Measurements from ENCODE around the gene HIVEP3.

The HIVEP3 gene

DNA sequence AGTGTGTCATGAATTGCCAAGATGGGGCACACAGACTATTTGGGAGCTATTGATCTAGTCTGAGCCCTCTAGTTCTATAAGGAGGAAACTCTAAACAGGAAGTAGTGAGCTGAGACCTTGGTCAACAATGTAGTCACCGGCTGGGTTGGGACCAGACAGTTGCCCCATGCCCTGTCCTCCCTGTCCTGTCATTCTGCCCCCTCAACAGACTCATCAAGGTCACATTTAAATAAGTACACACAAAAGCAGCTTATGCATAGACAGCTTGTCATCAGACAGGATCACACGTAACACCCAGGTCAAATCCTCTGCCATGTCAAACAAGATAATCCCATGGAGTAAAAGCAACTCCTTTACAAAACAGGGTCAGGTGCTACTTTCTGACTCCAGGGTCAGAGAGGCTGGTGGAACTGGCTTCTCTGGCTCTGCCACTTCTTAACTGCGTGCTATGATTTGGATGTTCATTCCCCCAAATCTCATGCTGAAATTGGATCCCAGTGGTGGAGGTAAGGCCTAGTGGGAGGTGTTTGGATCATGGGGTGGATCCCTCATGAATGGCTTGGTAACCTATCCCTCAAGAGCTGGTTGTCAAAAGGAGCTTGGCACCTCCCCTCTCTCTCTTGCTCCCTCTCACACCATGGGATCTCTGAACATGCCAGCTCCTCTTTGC lies 128.9 kb downstream of the HIVEP3 start:
- in situ Hi-C loops (cut with HindIII; ENCODE audit: low pct_ligation_motif_present, low pct_unique_long_range_greater_than_20kb, low sequenced_read_pairs), result no loop called here
- DNase-seq, result no peak

DNA sequence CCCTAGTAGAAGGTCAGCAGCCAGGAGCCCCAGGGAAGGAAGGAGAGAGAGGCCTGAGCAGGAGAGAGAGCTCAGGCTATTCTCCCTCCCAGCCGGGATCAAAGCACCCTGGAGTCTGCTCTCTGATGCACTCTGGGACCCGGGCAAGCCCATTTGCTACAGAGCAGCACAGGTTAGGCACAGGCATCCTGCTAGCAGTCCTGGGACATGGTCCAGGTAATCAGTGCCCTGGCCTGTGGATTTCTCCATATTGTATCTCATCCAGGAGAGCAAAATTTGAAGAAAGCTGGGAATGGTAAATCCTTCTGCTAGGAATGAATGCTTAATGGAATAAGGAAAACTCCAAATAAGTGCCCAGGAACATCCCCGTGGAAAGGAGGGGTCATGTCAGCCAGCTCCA lies 130.3 kb downstream of the HIVEP3 start:
- in situ Hi-C loops (cut with HindIII; ENCODE audit: low pct_ligation_motif_present, low pct_unique_long_range_greater_than_20kb, low sequenced_read_pairs), result no loop called here

DNA sequence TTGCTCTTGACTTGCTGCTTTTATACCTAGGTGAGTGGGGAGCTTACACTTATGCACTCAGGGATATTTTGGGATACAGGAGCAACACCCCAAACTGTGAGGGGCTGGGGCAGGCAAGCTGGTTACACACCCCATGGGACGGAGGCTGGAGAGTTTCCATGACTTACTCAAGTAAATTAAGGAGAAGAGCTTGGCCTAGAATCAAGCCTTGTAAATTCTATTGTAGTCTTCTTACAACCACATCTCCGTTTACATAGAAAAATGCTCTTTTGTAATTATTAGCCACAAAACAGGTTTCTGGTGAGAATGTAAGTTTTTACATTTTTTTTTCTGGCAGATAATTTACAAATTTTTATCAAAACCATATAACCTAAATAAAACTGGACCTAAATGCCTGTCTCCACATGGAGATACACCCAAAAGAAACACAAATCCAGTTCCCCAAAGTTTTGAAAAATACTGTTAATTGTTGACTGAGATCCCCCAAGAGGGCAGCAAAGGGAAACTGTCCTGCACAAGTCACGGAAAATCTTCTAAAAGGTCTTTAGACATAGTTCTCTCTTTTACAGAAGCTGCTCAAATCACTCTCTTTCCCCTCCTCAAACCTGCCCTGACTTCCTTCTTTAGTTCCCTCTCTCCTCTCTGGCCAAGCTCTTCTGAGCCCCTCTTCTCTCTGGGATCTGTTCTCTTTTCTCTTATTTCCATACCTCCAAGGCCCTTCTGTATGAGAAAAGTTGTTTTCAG lies 134.0 kb downstream of the HIVEP3 start:
- no peak for DNase-seq
- in situ Hi-C loops (cut with HindIII; ENCODE audit: low pct_ligation_motif_present, low pct_unique_long_range_greater_than_20kb, low sequenced_read_pairs), result no loop called here

More for the DNA sequence above, 130.3 kb downstream of the HIVEP3 start:
- no peak for DNase-seq

DNA sequence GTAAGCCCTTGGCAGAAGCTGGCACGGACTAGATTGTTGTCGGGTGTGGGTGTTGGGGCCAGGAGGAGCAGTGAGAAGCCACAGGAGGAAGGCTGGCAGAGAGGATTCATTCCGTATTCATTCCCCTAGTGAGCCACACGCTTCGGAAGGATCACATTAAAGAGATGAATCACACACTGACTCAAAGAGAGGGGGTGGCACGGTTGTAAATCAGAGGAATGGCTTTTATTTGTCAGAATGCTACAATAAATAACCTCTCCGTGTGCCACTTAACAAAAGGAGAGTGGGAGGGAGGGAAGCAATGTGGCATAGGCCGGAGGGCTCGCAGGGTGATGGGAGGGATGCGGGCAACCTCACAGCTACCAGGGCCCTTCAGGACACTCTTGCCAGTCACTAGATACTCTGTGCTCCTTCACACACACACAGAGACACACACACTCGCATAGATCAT lies 135.5 kb downstream of the HIVEP3 start:
- in situ Hi-C loops (cut with HindIII; ENCODE audit: low pct_ligation_motif_present, low pct_unique_long_range_greater_than_20kb, low sequenced_read_pairs), result no loop called here
- DNase-seq, result peak; percentile 67

DNA sequence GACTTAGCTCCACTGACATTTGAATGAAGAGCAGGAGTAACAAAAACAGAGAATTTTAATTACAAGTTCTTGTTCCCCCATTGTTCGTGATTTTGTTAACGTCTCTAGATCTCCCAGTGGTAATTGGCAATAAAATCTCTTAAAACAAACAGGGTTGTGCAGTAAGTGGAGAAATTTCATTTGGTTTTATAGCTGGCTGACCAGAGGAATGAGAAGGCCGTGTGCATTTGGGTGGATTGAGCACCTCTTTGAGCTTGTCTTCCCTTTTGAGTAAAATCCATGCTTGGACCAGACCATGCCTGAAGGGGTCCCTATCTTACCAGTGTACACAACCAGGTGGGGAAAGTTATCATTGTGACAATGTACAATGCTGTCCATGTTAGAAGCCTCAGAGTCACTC lies 137.8 kb downstream of the HIVEP3 start:
- in situ Hi-C loops (cut with HindIII; ENCODE audit: low pct_ligation_motif_present, low pct_unique_long_range_greater_than_20kb, low sequenced_read_pairs), result no loop called here

DNA sequence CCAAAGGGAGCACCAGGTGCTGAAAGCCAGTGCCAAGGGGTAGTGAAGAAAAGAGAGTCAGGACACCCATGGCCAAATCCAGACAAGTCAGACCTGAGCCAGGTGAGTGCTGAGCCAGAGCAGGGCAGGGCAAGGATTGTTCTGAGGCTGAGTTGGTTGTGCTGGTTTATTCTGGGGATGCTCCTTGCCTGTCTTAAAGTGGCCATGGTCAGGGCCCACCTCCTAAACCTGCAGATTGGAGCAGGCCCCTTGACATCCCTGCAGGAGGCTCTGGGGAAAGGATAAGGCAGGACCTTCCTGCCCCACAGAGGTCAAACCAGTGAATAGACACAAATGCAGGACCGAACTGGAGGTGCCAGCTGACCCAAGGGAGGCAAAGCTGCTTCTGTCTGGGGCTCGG lies 138.4 kb downstream of the HIVEP3 start:
- in situ Hi-C loops (cut with HindIII; ENCODE audit: low pct_ligation_motif_present, low pct_unique_long_range_greater_than_20kb, low sequenced_read_pairs), result no loop called here
- no peak for DNase-seq

More for the DNA sequence above, 137.8 kb downstream of the HIVEP3 start:
- no peak for DNase-seq

DNA sequence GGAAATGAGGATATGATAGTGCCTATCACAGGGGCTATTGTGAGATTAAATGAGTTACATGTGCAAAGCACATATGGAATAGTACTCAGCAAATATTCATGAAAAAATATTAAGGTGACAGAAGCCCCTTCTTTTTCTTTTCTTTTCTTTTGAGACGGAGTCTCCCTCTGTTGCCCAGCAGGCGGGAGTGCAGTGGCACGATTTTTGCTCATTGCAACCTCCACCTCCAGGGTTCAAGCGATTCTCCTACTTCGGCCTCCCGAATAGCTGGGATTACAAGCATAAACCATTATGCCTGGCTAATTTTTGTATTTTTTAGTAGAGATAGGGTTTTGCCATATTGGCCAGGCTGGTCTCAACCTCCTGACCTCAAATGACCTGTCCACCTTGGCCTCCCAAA lies 139.4 kb downstream of the HIVEP3 start:
- no peak for DNase-seq
- in situ Hi-C loops (cut with HindIII; ENCODE audit: low pct_ligation_motif_present, low pct_unique_long_range_greater_than_20kb, low sequenced_read_pairs), result no loop called here

DNA sequence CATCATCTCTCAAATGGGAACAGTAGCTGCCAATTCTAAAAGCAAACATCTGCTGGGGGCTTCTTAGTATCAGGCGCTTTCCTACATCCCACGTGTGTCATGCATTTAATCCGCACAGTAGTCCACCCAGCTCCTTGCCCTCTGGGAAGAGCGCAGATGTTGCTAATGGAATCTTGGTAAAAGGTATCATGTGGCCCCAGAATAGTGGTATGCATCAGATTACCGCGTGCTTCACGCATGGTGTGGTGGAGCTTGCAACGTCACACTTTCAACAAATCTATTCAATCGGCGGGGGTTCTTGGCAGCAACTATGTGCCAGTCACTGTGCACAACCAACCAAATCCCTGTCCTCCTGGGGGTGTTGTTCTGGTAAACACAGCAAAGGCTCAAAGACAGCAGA lies 141.0 kb downstream of the HIVEP3 start:
- DNase-seq, result no peak
- in situ Hi-C loops (cut with HindIII; ENCODE audit: low pct_ligation_motif_present, low pct_unique_long_range_greater_than_20kb, low sequenced_read_pairs), result no loop called here

DNA sequence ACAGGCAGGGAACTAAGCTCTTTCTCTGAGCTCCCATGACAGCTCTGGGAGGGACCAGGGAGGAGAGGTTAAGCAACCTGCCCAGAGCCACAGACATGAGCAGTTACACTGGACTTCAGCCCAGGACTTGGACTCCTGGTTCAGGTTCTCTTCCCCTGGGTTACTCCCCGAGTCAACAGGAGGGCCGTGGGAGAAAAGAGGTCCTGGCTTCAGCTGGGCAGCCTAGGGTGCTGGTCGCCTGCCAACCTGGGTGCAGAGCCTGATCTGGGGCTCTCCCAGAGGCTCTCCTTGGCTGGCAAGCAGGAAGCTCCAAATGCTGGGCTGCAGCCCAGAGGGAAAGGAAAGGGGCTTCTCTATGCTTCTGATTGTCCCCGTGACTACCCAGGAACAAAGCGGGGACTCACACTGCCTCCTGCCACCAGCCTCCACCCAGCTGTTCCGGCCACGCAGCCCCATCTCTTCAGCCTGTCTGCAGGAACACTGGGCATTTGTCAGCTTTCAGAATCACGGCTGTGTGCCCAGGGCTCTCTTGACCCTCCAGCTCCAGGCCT lies 141.8 kb downstream of the HIVEP3 start:
- DNase-seq, result no peak
- in situ Hi-C loops (cut with HindIII; ENCODE audit: low pct_ligation_motif_present, low pct_unique_long_range_greater_than_20kb, low sequenced_read_pairs), result no loop called here

DNA sequence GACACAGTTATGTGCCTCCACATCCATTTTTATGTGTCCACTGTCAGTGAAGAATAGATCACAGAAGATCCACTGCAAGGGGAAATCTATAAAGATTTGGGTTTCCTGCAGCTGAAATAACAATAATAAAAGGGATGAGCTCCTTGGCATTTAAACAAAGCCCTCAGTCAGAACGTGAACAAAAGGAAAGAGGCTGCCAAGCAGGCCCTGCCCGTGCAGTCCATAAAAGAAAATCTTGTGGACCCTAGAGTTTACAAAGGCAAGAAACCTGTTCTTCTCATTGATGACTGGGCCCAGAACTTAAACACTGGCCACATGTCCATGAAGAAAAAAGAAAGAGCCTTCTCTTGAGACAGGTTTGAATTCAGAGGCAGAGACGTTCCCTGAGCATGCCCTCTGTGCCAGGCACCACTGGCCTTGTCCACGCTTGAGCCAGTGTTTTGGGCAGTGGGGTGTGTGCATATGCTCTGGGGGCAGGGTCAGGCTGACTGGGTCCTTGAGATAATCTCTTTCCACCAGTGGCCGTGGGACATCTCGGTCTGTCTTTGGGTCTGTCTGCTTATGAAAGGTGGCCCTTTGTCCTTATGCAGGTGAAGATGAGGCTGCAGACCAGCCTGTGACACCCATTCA lies 142.7 kb downstream of the HIVEP3 start:
- DNase-seq, result no peak
- in situ Hi-C loops (cut with HindIII; ENCODE audit: low pct_ligation_motif_present, low pct_unique_long_range_greater_than_20kb, low sequenced_read_pairs), result no loop called here

DNA sequence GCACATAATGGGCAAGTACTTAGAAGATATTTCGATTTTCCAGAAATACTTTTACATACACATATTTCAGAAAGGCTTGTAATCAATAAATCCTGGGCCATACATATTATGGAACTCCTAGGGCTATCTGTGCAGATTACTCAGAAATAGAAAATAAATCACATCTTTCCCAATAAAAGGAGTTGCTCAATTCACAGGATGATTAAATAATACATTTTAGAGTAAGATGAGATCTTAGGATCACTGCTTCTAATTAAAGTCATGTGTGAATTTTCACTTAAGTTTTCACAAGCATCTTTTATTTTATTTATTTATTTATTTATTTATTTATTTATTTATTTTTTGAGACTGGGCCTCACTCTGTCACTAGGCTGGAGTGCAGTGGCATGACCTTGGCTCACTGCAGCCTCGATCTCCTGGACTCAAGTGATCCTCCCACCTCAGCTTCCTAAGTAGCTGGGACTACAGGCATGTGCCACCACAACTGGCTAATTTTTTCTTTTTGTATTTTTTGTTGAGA lies 144.2 kb downstream of the HIVEP3 start:
- no peak for DNase-seq

DNA sequence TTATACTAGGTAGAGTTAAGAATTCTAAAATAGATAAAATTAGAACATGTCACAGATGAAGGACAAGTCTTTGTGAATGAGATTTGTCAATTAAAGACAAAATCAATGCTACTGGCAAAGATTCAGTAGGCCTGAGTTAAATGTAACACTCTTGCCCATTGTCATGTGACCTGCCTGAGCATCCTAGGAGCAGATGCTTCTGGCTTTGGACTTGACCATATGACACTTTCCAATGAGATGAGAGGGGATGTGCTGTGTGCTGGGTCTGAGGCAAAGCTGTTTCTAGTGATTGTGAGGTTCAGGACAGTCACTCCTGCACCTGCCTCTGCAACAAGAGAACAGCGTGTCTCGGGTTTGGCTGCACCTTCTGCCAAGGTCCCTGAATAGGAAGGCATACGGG lies 144.9 kb downstream of the HIVEP3 start:
- DNase-seq, result no peak
- in situ Hi-C loops (cut with HindIII; ENCODE audit: low pct_ligation_motif_present, low pct_unique_long_range_greater_than_20kb, low sequenced_read_pairs), result no loop called here

More for the DNA sequence above, 144.2 kb downstream of the HIVEP3 start:
- in situ Hi-C loops (cut with HindIII; ENCODE audit: low pct_ligation_motif_present, low pct_unique_long_range_greater_than_20kb, low sequenced_read_pairs), result no loop called here

DNA sequence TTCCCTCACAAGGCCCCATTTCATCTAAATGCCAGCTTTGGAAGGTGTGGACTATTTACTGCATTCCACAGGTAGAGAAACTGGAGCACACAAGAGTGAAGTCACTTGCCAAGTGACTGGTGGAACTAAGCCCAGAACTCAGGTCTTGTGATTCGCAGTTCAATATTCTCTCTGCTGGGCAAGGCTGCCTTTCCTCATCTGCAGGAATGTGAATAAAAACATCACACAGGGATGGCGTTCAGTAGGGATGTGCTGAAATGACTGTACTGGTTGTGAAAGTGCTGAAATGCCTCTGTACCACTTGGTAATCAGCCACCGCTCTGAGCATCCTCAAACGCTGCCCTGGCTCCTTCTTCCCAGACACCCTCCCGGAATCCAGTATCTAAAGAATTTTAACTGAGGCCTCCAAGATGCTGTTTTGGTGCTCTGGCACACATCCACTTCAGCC lies 145.6 kb downstream of the HIVEP3 start:
- no peak for DNase-seq
- in situ Hi-C loops (cut with HindIII; ENCODE audit: low pct_ligation_motif_present, low pct_unique_long_range_greater_than_20kb, low sequenced_read_pairs), result no loop called here

DNA sequence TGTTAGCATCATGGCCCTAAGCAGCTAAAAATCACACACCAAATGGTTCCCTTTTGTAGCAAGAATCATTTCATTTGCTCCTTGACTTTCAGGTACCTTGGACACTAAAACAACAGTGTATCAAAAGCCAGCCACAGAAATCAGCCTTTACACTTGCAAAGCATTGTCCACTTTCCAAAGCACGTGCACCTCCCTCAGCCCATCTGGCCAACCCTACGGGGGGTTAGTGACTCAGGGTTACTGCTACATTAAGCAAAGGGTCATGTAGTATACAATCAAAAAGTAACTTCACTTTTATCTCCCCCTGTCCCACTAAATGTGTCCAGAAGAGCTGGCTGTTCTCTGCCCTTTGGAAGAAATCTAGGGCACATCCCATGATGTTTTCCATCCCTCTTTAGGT lies 149.7 kb downstream of the HIVEP3 start:
- in situ Hi-C loops (cut with HindIII; ENCODE audit: low pct_ligation_motif_present, low pct_unique_long_range_greater_than_20kb, low sequenced_read_pairs), result no loop called here
- DNase-seq, result no peak

DNA sequence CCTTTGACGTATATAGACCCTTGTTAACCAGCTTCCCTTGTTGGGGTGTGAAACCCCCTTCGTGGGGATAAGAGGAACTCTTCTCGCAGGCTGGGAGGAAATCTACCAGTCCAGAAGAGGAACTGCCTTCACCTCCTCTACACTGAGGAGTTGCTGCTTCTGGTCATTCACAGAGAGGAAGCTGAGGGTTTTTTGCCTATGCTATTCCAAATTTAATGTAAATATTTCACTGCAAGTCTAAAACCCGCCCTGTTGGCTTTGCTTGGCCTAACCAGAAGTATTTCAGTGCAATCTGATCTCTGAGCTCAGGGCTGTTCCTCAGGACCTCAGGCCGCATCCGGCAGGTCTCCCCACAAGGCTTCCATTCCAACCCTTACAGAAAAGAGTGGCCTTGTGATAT lies 150.1 kb downstream of the HIVEP3 start:
- DNase-seq, result no peak
- in situ Hi-C loops (cut with HindIII; ENCODE audit: low pct_ligation_motif_present, low pct_unique_long_range_greater_than_20kb, low sequenced_read_pairs), result no loop called here

DNA sequence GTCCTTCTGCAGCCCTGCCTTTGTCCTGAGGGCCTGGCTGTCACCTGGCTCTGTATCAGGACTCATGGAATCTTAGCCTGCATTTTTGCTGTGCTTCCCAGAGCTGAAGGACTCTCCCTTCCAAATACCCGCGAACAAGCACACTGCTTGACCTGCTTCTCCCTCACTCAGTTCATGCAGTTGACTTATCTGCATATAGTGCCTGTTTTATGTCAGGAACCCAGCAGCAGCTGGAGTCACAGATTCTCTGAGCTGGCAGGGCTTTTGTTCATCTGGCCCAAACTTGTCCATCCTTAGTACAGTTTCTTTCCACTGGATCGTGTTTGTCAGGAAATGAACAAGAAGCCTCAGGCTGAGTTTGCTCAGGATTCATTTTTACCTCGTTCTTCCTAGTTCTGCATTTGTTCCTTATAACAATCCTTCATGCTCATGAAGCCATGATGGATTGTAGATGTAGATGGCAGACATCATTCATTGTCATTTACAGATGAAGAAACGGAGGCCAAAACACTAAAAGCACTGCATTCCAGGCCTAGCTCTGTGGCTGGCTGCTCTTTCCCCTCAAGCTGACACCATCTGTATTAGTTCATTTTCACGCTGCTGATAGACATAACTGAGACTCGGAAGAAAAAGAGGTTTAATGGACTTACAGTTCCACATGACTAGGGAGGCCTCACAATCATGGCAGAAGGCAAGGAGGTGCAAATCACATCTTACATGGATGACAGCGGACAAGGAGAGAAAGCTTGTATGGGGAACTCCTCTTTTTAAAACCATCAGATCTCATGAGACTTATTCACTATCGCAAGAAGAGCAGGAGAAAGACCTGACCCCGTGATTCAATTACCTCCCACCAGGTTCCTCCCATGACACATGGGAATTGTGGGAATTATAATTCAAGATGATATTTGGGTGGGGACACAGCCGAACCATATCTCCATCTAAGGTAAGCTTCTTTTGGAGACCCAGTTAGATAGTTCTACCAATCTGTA lies 150.9 kb downstream of the HIVEP3 start:
- in situ Hi-C loops (cut with HindIII; ENCODE audit: low pct_ligation_motif_present, low pct_unique_long_range_greater_than_20kb, low sequenced_read_pairs), result no loop called here
- DNase-seq, result no peak

DNA sequence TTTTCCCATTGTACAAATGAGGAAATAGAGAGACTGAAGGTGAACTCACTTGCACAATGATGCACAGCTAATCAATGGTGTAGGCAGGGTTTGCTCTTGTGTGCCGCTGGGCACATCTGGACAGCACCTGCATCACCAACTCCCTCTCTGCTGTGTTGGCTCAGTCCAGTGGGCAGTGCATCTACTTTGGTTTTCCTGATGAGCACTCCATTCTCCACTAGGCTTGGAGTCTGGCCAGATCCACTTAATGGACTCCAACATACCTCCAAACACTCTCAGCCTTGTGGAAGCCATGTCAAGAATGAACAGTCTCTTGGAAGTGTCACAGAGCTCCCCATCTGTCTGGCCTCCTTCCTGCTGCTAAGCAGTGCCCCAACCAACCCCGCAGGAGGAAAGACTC lies 152.2 kb downstream of the HIVEP3 start:
- DNase-seq, result no peak
- in situ Hi-C loops (cut with HindIII; ENCODE audit: low pct_ligation_motif_present, low pct_unique_long_range_greater_than_20kb, low sequenced_read_pairs), result no loop called here

DNA sequence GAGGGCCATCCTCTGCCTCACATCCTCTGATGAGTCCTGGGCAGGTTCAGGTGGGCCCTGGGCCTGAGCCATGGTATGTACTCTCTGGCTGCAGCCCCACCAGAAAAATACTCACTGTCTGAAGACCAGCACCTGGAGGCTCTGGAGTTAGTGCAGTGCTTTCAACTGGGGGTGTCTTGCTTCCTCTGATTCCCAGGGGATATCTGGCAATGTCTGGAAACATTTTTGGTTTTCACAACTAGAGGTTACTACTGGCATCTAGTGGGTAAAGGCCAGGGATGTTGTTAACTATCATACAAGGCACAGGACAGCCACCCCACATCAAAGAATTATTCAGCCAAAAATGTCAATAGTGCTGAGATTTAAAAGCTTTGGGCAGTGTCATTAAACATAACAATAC lies 152.7 kb downstream of the HIVEP3 start:
- DNase-seq, result no peak
- in situ Hi-C loops (cut with HindIII; ENCODE audit: low pct_ligation_motif_present, low pct_unique_long_range_greater_than_20kb, low sequenced_read_pairs), result no loop called here
